Peyer's patch (tissue), 4 donors: ENCODE results near the gene TBCD.

Experiments
- CTCF ChIP-seq, 6 experiments: fragments of 450-650 bp in 4 of 6; fragments of 200-600 bp in 2 of 6; sonication (generic) in 1 of 6; IDR thresholded peaks; one replicate each; pipeline ENCODE4 v1.5.1; 2017 to 2019; ENCODE audit warnings: antibody characterized with exemption in 6 of 6, mild to moderate bottlenecking in 3 of 6, moderate library complexity in 1 of 6
- POLR2A ChIP-seq, 2 donors: fragments of 450-650 bp; IDR thresholded peaks; one replicate each; pipeline ENCODE4 v1.5.1; 2017; ENCODE audit warnings: antibody characterized with exemption in 2 of 2, mild to moderate bottlenecking in 2 of 2, moderate library complexity in 2 of 2

DNA sequence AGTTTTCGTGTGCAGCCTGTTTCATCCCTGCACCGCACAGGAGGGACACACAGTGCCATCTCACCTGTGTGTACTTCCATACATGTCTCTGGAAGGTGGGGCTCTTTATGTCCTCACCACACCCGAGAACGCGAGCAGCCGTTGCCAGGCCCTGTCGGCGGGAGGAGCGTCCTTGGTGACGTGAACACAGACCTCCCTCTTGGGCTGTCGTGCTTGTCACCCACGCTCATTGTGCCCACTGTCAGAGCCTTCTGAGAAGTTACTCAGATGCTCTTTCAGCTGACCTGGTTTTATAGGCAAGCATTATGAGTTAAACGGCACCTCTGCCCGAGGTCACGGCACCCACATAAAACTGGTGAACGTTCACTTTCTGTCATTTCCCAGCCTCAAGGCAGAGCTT is 47.7 kb downstream of the TBCD start:
- TF ChIP-seq CTCF (IDR thresholded peaks at IDR 0.05) (no peak), POLR2A (IDR thresholded peaks at IDR 0.05) (no peak)
